Measurements from ENCODE around the gene EMX1.

- TF ChIP-seq ZNF274 (IDR thresholded peaks at IDR 0.05; ENCODE audit: low read depth, low read length) (no peak), SUZ12 (IDR thresholded peaks at IDR 0.05; ENCODE audit: extremely low read depth, insufficient read depth, insufficient read length) (no peak)
These were observed 46.3 kb downstream of the EMX1 start for GRCh38 chr2:72963423-72964145.

Measured in NT2/D1 (cell line).